HG02763 (cell line): Measurements from ENCODE around the gene ZSCAN20.

ENCODE experiments used
- ATAC-seq: cut with Tn5 transposase; IDR thresholded peaks from one replicate; pipeline ENCODE4 v1.9.1; 2021; ENCODE audit warnings: mild to moderate bottlenecking, moderate library complexity; ENCODE audit not compliant: unreplicated experiment

The ZSCAN20 gene

GRCh38 chr1:33524586-33524985 lies 52.1 kb downstream of the ZSCAN20 start:
- ATAC-seq: no peak

- no peak for ATAC-seq
Measured at GRCh38 chr1:33527934-33528333, 55.5 kb downstream of the ZSCAN20 start.

- ATAC-seq: no peak
Measured at GRCh38 chr1:33529957-33530356, 57.5 kb downstream of the ZSCAN20 start.

DNA sequence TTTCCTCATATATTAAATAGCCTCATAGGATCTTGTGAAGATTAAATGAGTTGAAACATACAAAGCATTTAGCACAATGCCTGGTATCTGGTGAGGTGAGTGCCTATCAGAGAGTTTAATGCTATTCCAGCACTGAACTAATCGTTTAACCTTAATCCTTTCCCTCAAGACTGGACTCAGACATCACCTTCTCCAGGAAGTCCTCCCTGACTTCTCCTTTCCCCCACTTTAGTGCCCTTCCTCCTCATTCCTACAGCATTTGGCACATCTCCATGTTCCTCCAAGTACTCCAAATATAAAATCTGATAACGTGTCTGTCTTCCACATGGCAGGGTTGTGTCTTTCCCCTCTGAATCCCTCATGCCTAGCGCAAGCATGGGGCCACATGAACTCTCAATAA lies 59.8 kb downstream of the ZSCAN20 start:
- ATAC-seq: no peak

DNA sequence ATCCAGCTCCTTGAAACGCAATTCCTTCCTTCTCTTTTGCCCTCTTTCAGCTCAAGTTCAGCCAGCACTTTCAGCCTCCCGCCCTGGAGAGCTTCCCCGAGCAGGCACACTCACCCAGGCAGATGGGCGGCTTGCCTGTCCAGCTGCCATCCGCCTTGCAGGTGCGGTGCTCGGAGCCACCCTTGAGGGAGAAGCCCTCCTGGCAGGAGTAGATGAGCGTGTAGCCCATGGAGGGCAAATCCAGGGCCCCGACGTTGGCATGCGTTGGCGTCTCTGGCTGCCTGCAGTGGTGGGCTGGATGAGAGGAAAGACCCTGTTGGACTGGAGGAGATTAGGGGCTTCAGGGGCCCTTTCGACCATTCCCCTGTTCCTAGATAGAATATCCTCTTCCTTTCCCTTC lies 60.5 kb downstream of the ZSCAN20 start:
- ATAC-seq: no peak

DNA sequence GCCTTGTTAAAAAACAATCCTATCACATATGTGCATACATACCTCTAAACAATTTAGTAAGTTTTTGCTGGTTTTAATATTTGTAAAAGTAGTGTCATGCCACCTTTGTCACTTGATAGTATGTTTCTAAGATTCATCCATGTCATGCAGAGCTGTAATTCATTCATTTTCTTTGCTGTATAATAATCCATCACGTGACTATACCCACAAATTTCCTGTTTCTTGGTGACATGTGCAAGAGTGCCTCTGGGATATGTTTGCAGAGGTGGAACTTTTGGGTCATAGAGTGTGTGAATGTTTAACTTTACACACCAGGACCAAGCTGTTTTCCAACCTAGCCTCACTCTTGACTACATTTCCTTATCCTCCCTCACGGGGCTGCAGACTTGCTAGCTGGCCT lies 62.9 kb downstream of the ZSCAN20 start:
- ATAC-seq: no peak

GRCh38 chr1:33537885-33538284 lies 65.4 kb downstream of the ZSCAN20 start:
- ATAC-seq: no peak

- no peak for ATAC-seq
Measured at GRCh38 chr1:33541966-33542365, 69.5 kb downstream of the ZSCAN20 start.
